H1 (cell line): ENCODE data around the gene UBC. TPM values are rescaled to one million over a fixed set of nuclear protein-coding genes. Genes with fewer than 3 reads are reported as not detected.

Source experiments
- HDAC6 ChIP-seq: IDR thresholded peaks from one replicate; pipeline ENCODE4 v1.7.1; 2012; ENCODE audit warnings: low read depth, mild to moderate bottlenecking, inconsistent platforms, low read length, moderate library complexity
- NRF1 ChIP-seq: IDR thresholded peaks from 2 replicates; pipeline ENCODE4 v1.6.1; 2011; ENCODE audit warnings: mild to moderate bottlenecking, low read depth, low read length, improper control_type of control experiment
- TBP ChIP-seq: IDR thresholded peaks from 2 replicates; pipeline ENCODE4 v1.6.1; 2011; ENCODE audit warnings: low read depth, low read length, improper control_type of control experiment
- polyA plus RNA-seq, 7 experiments: library from polyadenylated mRNA; depleted of rRNA in 3 of 7; stranded (reverse) in 5 of 7; unstranded in 2 of 7; fragments of >200 nt in 5 of 7; fragments of 200-250 nt in 2 of 7; gene quantifications; 1 replicate in 5 of 7; 2 replicates in 1 of 7; 4 replicates in 1 of 7; pipeline versions ENCODE4 v1.2.1 to v1.2.3, GENCODE V29; 2011 to 2013; ENCODE audit warnings: missing spikeins in 2 of 7, mixed read lengths in 2 of 7
- total RNA-seq: library from RNA; stranded (reverse); fragmentation: NEBNext Ultra II Directional; extraction: Animal tissue kit (Norgen Biotek cat#: 25700); gene quantifications from 2 replicates; pipeline ENCODE4 v1.2.1, GENCODE V29; 2021
- TF ChIP-seq, protein P1 (sequence below): IDR thresholded peaks from 2 replicates; pipeline ENCODE4 v1.6.1; 2011; ENCODE audit warnings: low read length, improper control_type of control experiment
- TF ChIP-seq, protein P2 (sequence below): fragments of 300-600 bp; sonication (generic); IDR thresholded peaks from 2 replicates; pipeline ENCODE4 v1.7.1; 2012; ENCODE audit warnings: low read length, moderate library complexity, mild to moderate bottlenecking, inconsistent platforms; ENCODE audit not compliant: insufficient replicate concordance
- TF ChIP-seq, protein P3 (sequence below): IDR thresholded peaks from 2 replicates; pipeline ENCODE4 v1.6.1; 2012; ENCODE audit warnings: inconsistent platforms

The UBC gene
- total and polyA plus RNA-seq, 2 of the 8 experiments (the other 6 are each of a cell fraction or from before 2014, with no cell fraction given) = 559 to 749 TPM

DNA sequence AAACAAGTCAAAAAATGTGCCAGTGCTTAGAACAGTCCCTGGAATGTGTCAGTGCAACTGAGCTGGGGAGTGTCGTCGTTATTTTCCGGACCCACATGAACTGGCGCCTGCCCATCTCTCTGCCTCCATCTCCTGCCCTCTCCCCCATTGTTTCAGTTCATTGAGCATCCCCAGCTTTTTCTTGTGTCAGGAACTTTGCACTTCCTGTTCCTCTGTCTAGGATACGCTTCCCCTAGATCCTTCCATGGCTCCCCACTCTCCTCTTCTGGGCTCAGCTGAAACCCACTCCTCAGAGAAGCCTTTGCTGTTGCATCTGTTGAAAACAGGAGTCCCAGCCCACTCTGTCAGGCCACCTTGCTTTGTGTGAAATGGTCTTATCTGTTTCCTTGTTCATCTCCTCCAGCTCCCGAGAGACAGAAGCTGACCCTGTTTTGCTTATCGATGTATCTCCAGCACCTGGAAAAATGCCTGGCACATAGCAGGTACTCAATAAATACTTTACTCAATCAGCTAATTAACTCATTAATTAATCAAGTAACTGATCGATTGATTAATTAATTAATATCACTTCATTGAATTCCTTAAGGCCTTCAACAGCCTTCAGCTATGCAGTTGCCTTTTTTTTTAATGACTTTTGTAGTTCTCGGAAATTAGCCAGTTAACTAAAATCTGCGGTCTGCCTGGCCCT is 48.1 kb downstream of the UBC start (continued):
- TF ChIP-seq, protein P1, sequence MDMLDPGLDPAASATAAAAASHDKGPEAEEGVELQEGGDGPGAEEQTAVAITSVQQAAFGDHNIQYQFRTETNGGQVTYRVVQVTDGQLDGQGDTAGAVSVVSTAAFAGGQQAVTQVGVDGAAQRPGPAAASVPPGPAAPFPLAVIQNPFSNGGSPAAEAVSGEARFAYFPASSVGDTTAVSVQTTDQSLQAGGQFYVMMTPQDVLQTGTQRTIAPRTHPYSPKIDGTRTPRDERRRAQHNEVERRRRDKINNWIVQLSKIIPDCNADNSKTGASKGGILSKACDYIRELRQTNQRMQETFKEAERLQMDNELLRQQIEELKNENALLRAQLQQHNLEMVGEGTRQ = no peak
- TF ChIP-seq HDAC6 (no peak), NRF1 (no peak), TBP (no peak)
- TF ChIP-seq, protein P2, sequence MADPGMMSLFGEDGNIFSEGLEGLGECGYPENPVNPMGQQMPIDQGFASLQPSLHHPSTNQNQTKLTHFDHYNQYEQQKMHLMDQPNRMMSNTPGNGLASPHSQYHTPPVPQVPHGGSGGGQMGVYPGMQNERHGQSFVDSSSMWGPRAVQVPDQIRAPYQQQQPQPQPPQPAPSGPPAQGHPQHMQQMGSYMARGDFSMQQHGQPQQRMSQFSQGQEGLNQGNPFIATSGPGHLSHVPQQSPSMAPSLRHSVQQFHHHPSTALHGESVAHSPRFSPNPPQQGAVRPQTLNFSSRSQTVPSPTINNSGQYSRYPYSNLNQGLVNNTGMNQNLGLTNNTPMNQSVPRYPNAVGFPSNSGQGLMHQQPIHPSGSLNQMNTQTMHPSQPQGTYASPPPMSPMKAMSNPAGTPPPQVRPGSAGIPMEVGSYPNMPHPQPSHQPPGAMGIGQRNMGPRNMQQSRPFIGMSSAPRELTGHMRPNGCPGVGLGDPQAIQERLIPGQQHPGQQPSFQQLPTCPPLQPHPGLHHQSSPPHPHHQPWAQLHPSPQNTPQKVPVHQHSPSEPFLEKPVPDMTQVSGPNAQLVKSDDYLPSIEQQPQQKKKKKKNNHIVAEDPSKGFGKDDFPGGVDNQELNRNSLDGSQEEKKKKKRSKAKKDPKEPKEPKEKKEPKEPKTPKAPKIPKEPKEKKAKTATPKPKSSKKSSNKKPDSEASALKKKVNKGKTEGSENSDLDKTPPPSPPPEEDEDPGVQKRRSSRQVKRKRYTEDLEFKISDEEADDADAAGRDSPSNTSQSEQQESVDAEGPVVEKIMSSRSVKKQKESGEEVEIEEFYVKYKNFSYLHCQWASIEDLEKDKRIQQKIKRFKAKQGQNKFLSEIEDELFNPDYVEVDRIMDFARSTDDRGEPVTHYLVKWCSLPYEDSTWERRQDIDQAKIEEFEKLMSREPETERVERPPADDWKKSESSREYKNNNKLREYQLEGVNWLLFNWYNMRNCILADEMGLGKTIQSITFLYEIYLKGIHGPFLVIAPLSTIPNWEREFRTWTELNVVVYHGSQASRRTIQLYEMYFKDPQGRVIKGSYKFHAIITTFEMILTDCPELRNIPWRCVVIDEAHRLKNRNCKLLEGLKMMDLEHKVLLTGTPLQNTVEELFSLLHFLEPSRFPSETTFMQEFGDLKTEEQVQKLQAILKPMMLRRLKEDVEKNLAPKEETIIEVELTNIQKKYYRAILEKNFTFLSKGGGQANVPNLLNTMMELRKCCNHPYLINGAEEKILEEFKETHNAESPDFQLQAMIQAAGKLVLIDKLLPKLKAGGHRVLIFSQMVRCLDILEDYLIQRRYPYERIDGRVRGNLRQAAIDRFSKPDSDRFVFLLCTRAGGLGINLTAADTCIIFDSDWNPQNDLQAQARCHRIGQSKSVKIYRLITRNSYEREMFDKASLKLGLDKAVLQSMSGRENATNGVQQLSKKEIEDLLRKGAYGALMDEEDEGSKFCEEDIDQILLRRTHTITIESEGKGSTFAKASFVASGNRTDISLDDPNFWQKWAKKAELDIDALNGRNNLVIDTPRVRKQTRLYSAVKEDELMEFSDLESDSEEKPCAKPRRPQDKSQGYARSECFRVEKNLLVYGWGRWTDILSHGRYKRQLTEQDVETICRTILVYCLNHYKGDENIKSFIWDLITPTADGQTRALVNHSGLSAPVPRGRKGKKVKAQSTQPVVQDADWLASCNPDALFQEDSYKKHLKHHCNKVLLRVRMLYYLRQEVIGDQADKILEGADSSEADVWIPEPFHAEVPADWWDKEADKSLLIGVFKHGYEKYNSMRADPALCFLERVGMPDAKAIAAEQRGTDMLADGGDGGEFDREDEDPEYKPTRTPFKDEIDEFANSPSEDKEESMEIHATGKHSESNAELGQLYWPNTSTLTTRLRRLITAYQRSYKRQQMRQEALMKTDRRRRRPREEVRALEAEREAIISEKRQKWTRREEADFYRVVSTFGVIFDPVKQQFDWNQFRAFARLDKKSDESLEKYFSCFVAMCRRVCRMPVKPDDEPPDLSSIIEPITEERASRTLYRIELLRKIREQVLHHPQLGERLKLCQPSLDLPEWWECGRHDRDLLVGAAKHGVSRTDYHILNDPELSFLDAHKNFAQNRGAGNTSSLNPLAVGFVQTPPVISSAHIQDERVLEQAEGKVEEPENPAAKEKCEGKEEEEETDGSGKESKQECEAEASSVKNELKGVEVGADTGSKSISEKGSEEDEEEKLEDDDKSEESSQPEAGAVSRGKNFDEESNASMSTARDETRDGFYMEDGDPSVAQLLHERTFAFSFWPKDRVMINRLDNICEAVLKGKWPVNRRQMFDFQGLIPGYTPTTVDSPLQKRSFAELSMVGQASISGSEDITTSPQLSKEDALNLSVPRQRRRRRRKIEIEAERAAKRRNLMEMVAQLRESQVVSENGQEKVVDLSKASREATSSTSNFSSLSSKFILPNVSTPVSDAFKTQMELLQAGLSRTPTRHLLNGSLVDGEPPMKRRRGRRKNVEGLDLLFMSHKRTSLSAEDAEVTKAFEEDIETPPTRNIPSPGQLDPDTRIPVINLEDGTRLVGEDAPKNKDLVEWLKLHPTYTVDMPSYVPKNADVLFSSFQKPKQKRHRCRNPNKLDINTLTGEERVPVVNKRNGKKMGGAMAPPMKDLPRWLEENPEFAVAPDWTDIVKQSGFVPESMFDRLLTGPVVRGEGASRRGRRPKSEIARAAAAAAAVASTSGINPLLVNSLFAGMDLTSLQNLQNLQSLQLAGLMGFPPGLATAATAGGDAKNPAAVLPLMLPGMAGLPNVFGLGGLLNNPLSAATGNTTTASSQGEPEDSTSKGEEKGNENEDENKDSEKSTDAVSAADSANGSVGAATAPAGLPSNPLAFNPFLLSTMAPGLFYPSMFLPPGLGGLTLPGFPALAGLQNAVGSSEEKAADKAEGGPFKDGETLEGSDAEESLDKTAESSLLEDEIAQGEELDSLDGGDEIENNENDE = no peak
- TF ChIP-seq, protein P3, sequence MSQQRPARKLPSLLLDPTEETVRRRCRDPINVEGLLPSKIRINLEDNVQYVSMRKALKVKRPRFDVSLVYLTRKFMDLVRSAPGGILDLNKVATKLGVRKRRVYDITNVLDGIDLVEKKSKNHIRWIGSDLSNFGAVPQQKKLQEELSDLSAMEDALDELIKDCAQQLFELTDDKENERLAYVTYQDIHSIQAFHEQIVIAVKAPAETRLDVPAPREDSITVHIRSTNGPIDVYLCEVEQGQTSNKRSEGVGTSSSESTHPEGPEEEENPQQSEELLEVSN = no peak
